GM18502 (cell line): ENCODE results near the gene PRR14L.
"Not testable (repeated sequence)": the region's sequence is repeated elsewhere in the genome, so short reads cannot be mapped to it uniquely, and the experiment has no call there.

Experiments
- ATAC-seq: cut with Tn5 transposase; IDR thresholded peaks from one replicate; pipeline ENCODE4 v1.9.1; 2021; ENCODE audit warnings: mild to moderate bottlenecking; ENCODE audit not compliant: unreplicated experiment, poor library complexity

PRR14L gene

DNA sequence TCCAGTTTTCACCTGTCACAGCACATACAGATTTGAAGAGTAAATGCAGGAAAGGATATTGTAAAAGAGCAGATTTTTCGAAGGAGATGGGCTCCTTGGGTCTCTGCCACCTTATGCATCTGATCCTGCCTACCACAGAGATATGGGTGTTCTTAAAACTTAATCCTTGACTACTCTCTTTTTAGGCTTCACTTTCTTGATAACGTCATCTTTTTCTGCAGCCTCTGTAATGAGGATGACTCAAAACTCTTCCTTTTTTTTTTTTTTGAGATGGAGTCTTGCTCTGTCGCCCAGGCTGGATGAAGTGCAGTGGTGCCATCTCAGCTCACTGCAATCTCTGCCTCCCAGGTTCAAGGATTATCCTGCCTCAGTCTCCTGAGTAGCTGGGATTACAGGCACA is 7.8 kb downstream of the PRR14L start:
- ATAC-seq, result no peak

DNA sequence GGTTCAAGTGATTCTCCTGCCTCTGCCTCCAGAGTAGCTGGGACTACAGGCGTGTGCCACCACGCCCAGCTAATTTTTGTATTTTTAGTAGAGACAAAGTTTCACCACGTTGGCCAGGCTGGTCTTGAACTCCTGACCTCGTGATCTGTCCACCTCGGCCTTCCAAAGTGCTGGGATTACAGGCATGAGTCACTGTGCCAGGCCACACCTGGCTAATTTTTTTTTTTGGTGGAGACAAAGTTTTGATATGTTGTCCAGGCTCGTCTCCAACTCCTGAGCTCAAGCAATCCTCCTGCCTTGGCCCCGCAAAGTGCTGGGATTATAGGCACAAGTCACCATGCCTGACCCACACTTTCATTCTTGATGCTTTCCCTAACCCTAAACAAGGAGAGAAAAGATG is 9.6 kb downstream of the PRR14L start:
- ATAC-seq, result not testable (repeated sequence)

DNA sequence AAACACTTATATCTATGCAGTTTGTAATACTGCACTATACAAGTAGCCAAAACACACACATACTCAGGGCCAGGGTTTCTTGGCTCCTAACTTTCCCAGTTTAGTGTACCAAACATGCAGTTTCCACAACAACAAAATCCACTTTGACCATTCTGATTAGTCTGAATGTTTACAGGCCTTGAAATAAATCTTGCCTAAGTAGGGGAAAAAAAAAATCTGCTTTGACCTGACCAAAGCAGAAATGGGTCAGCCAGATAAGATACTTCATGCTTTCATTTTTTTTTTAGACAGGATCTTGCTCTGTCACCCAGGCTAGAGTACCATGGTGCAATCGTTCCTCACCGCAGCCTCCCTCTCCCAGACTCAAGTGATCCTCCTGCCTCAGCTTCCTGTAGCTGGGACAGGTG is 10.1 kb downstream of the PRR14L start:
- no peak for ATAC-seq

DNA sequence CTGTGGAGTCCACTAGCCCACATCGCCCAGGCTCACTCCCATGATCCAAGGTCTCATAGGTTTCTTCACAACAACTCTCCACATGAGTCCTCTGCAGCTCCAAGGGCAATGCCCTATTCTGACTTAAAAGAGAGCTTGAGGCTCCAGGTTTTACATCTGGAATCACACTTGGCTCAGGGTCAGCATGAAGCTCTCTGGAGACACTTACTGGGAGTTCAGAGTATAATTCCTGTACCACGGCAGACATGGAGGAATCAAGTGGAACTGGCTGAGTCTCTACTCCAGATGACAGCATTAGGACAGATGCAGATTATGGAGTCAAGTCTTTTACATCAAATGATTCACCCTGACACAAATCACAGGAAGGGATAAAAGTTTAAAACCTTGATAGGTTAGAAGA is 11.4 kb downstream of the PRR14L start:
- ATAC-seq, result no peak

DNA sequence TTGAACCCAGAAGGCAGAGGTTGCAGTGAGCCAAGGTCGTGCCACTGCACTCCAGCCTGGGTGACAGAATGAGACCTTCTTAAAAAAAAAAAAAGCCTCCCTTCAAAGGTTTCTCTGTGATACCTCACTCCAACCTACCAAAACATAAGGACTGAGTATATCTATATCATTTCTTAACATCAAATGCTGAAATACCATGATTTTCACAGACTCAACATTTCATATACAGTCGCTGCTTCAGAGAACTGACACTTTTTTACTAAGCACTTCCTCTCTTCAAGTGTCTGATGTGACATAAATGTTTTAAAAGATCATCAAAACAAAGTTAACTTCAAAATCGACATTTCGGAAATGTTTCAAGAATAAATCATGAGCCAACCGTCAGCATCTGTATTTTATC is 12.0 kb downstream of the PRR14L start:
- ATAC-seq, result no peak

DNA sequence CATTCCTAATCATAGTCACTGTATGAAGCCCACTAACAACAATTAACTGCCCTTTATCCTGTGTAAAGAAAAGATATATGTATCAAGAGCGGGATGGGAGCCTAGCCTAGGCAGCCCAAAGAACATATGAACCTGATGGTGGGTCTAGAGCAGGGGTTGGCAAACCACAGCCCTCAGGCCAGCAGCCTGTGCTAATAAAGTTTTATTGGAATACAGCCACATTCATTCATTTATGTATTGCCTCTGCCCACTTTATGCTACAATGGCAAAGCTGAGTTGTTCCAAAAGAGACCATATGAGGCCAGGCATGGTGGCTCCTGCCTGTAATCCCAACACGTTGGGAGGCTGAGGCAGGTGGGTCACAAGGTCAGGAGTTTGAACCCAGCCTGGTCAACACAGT is 13.5 kb downstream of the PRR14L start:
- no peak for ATAC-seq

DNA sequence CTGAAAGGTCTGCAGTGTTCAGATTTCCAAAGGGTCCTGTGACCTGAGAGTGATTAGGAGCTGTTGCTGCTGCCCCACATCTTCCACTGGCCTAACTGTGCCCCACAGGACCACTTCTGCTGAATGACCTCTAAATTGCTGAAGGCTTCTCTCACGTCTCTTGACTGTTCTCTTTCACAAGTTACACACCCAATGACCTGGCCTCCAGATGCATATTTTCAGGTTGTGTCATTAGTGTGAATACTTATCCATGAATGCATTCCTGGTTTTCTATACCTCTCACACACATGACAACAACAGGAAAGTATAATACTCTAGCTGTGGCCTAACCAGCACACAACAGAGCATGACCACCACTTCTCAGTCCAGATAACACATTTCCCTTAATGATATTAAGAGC is 15.4 kb downstream of the PRR14L start:
- no peak for ATAC-seq

DNA sequence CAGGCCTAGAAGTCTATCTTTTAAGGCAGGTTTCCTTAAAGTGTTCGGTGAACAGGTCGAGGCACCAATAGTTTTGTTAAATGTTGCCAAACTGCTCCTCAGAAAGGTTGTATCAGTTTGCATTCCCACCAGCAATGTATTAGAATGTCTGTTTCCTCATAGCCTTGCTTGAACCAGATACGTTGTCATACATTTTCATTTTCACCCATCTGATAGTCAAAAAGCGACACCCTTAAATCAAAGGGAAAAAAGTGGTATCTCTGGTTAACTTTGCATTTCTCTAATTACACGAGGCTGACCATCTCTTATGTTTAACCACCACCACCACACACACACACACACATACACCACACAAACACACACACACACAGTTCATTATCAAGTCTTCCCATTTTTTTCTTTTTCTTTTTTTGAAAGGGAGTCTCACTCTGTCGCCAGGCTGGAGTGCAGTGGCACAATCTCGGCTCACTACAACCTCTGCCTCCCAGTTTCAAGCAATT is 16.3 kb downstream of the PRR14L start:
- no peak for ATAC-seq

DNA sequence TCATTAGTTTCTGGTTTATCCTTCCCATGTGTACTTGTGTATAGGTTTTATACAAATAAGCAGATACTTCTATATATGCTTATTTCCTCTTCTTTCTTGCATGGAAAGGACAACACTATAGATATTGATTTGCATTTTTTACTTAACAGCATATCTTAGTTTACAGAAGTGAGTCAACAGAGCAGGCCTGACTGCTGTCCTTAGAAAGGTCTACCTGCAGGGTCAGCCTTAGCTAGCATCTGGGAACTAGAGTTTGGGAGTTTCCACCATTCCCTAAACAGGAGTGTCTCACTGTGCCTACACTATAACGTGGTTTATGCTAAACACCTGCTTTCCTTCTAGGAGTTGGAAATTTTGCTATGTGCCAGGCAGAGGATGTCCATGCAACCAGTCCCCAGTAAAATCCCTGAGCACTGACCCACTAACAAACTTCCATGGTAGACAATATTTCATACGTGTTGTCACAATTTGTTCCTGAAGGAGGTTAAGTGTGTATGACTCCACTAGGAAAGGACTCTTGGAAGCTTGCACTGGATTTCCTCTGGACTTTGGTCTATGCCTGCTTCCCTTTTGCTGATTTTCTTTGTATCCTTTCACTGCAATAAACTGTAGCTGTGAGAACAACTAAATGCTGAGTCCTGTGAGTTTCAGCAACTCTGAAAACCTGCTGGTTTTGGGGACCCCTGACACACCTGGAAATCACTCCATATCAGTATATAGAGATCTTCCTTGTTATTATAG is 17.7 kb downstream of the PRR14L start:
- no peak for ATAC-seq

DNA sequence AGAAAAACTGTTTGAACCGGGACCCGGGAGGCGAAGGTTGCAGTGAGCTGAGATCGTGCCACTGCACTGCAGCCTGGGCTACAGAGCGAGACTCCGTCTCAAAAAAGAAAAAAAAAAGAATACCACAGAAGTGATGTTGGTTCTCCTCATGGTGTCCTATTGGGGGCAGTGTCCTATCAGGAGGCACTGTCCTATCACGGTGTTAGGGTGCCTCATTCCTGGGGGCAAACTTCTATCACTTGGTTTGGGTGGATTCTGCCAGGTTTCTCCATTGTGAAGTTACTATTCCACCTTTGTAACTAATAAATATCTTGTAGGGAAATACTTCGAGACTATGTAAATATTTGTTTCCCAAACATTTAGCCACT is 19.6 kb downstream of the PRR14L start:
- ATAC-seq, result no peak

DNA sequence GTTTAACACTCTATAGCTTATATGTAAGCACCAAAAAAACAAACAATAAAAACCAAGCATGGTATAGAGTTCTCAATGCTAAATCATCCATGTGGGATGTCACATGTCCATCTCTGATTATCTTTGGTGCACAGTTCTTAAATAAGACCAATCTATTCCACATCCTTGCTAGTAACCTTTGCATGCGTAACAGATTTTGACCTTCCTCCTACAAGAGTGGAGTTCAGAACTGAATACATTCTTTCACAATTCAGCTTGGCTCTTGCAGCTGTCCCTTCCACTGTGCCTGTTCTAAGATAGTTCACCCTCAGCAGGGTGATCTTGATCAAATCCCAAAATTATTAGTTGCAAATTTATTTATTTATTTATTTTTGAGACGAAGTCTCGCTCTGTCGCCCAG is 21.1 kb downstream of the PRR14L start:
- ATAC-seq, result no peak

DNA sequence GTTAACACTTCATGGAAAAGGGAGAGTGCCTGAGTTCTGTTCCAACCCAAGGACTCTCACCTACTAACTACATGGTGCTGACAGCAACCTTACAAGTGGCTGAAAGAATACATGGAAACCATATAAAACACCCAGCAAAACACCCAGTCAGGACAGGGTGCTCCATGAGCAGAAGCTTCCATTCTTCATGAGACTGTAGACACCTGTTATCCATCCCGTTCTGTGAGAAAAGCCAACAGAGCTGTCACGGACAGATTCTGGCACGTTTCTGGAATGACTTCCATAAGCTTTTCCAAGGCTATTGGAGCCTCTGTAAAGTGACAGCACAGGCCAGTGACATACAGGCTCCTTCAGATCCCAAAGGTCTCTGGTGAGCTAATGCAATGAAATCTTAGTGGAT is 23.2 kb downstream of the PRR14L start:
- no peak for ATAC-seq

DNA sequence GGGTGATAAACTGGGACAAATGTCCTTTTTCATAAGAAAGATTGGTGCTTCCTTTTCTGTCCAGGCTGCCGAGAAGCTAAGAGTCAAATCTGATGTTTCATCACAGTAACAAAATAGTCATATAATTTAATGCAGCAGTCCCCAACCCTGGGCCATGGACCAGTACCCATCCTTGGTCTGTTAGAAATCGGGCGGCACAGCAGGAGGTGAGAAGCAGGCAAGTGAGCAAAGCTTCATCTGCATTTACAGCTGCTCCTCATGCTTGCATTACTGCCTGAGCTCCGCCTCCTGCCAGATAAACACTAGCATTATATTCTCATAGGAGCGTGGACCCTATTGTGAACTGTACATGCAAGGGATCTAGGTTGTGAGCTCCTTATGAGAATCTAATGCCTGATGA is 26.2 kb downstream of the PRR14L start:
- ATAC-seq, result no peak

DNA sequence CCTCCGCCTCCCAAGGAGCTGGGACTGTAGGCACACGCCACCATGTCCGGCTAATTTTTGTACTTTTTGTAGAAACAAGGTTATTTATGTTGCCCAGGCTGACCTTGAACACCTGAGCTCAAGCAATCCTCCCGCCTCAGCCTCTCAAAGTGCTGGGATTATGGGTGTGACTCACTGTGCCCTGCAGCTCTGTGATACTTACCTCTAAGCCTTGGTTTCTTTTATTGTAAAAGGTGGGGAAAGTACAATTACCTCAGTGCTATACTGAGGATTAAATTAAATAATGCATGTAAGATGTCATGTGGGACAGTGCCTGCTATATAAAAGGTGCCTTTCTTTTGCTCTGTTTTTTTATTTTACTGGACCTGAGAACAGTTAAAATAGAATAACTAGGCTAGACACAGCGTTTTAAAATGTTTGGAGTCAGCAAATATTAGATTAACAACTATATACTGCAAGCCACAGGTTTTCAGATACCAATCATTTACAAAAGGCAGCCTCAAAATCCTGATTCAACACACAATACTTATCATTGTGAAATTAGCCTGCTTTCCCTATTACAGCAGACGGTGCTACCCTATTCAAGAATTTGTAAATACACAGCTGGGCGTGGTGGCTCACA is 30.0 kb downstream of the PRR14L start:
- no peak for ATAC-seq

DNA sequence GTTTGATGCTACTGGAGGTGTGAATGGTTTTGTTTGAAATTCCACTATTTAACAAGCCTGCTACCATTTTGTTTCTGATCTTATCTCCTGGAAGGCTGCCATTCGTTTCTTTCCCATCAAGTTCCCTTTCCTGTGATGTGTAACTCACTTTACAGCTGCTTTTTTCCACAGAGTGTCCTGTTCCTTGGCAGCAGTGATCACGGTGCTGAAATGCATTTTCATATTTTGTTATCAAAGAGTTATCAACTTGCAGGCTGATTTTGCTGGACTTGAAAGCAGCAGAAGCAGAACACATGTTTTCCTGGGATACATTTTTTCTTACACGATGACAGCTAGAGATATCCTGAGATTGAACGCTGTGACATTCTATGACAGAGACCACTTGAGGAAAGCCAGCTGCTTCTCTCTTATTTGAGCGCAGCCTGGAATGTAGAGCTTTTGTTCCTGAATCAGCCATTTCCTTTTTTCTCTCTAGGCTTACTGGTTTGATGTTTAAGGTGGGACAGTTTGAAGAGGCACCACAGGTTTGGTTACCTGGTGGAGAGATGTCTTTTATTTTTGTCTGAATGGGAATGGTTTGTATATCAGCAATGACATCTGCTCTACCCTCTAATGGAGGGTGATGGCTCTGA is 34.7 kb downstream of the PRR14L start:
- ATAC-seq, result no peak

DNA sequence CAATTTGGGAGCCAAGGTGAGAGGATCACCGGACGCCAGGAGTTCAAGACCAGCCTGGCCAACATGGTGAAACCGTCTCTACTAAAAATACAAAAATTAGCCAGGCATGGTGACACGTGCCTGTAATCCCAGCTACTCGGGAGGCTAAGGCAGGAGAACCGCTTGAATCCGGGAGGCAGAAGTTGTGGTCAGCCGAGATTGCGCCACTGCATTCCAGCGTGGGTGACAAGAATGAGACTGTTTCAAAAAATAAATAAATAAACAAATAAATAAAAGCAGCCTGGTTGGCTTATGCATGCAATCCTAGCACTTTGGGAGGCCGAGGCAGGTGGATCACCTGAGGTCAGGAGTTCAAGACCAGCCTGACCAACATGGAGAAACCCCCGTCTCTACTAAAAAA is 38.7 kb downstream of the PRR14L start:
- ATAC-seq, result not testable (repeated sequence)

DNA sequence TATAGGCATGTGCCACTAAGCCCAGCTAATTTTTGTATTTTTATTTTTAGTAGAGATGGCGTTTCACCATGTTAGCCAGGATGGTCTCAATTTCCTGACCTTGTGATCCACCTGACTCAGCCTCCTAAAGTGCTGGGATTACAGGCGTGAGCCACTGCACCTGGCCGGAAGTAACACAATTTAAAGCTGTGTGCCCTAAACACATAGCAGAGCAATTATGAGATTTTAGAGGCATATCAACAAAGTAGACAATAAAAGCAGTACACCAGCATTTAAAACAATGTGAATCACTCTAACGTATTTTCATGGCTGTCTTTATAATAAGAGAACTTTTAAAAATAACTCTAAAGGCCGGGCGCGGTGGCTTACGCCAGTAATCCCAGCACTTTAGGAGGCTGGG is 42.4 kb downstream of the PRR14L start:
- no peak for ATAC-seq

DNA sequence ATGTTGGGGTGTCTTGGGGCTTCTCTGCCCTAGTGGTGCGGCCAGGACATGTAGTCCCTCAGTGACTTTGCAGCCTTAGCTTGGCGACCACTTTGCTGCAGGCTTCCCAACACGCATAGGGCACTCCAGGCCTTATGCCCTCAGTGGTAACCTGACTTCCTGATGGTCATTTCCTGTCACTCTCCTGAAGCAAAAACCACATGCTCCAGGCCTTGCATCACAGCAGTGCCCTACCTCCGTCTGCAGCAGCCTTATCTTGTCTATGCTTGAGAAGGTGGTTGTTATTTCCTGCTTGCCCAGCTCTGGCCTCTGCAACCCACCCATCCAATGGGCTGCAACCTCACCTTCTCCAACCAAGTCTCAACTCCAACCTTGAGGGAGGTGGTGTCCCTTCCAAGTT is 54.5 kb downstream of the PRR14L start:
- ATAC-seq, result no peak

DNA sequence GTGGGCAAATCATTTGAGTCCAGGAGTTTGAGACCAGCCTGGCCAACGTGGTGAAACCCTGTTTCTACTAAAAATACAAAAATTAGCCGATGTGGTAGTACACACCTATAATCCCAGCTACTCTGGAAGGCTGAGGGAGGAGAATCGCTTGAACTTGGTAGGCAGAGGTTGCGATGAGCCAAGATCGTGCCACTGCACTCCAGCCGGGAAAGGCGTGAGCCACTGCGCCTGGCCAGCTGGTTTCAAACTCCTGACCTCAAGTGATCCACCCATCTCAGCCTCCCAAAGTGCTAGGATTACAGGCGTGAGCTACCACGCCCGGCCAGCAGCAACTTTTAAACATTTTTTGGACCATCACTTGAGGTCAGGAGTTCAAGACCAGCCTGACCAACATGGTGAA is 55.9 kb downstream of the PRR14L start:
- not testable (repeated sequence) for ATAC-seq

DNA sequence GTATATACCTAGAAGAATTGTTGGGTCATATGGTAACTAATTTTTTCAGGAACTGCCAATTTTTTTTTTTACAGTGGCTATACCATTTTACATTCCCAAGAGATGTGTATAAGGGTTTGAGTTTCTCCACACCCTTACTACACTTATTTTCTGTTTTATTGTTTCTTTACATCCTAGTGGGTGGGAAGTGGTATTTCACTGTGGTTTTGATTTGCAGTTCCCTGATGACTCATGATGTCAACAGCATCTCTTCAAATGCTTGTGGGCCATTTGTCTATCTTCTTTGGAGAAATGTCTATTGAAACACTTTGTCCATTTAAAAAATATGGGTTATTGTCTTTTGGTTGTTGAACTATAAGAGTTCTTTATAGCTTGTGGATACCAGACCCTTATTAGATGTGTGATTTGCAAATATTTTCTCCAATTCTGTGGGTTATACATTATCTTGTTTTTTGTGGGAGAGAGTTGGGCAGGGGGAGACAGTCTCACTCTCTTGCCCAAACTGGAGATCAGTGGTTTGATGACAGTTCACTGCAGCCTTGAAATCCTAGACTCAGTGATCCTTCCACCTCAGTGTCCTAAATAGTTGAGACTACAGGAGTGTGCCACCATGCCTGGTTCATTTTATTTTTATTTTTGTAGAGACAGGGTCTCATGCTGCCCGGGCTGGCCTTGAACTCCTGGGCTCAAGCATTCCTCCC is 57.6 kb downstream of the PRR14L start:
- no peak for ATAC-seq

DNA sequence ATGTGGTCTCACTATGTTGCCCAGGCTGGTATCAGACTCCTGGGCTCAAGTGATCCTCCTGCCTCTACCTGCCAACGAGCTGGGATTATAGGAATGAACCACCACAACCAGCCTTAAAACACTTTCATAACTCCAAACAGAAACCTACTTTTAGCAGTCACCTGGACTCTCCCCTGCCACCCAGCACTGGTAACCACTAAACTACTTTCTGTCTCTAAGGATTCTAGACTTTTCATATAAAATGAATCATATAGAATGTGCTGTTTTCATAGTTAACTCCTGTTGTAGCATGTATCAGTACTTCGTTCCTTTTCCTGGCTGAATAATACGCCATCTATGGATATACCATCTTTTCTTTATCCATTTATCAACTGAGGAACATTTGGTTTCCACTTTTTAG is 58.5 kb downstream of the PRR14L start:
- no peak for ATAC-seq
